Ovary (tissue), 9 donors: ENCODE data around the gene MVB12A. TPM values are rescaled to one million over a fixed set of nuclear protein-coding genes. Genes with fewer than 3 reads are reported as not detected.

Source experiments
- DNase-seq, 5 donors: peaks; one replicate each; pipeline ENCODE4 v3.0.0-alpha.2; 2019 to 2020
- H3K27ac ChIP-seq, 2 donors: fragments of 200-600 bp; one replicate each; pipeline versions ENCODE4 v1.5.1 to v1.8.0; 2019 to 2022
- H3K27me3 ChIP-seq: fragments of 200-600 bp; one replicate; pipeline ENCODE4 v1.8.0; 2022
- H3K36me3 ChIP-seq: fragments of 200-600 bp; sonication (generic); one replicate; pipeline ENCODE4 v1.5.1; 2019
- H3K4me1 ChIP-seq: one replicate; pipeline ENCODE4 v1.8.1; 2013; ENCODE audit warnings: mild to moderate bottlenecking, moderate library complexity; ENCODE audit not compliant: insufficient read depth
- H3K4me3 ChIP-seq: fragments of 200-600 bp; sonication (generic); one replicate; pipeline ENCODE4 v1.5.1; 2017
- H3K9me3 ChIP-seq, 2 donors: fragments of 200-600 bp in 1 of 2; sonication (generic) in 1 of 2; one replicate each; pipeline versions ENCODE4 v1.5.1 to v1.8.1; 2013 to 2019; ENCODE audit warnings: mild to moderate bottlenecking in 1 of 2, moderate library complexity in 1 of 2
- CTCF ChIP-seq, 3 donors: fragments of 450-650 bp in 2 of 3; fragments of 200-600 bp in 1 of 3; IDR thresholded peaks; one replicate each; pipeline versions ENCODE4 v1.5.1 to v1.8.0; 2016 to 2022; ENCODE audit warnings: antibody characterized with exemption in 3 of 3, mild to moderate bottlenecking in 1 of 3
- EP300 ChIP-seq: sonication (generic); formaldehyde crosslinking; IDR thresholded peaks from one replicate; pipeline ENCODE4 v1.6.1; 2017; ENCODE audit warnings: antibody characterized with exemption
- POLR2A ChIP-seq: fragments of 450-650 bp; IDR thresholded peaks from one replicate; pipeline ENCODE4 v1.6.1; 2017; ENCODE audit warnings: antibody characterized with exemption, mild to moderate bottlenecking, moderate library complexity
- WGBS, 3 donors: extraction: QIAGEN DNeasy Blood & Tissue Kit in 1 of 3; methylation state at CpG; one replicate each; pipeline versions ENCODE4 v1.1.5 to v1.1.7; 2013 to 2017; 5-methylcytosine and 5-hydroxymethylcytosine counted together
- intact Hi-C, 4 donors: fragments of 100-400 bp; cut with DNase I; formaldehyde crosslinking; loops; one replicate each; pipeline versions ENCODE4 v1.11.0 to v1.15.1; 2022 to 2023
- polyA plus RNA-seq, 2 donors: library from polyadenylated mRNA; stranded (reverse); fragments of 200-250 nt in 1 of 2; fragments of 350-450 nt in 1 of 2; fragmentation: Illumina TruSeq in 1 of 2; extraction: RNeasy Lipid Tissue Mini Kit (QIAGEN cat#74804) in 1 of 2; gene quantifications; one replicate each; pipeline ENCODE4 v1.2.3, GENCODE V29; 2013 to 2014
- total RNA-seq, 7 donors: library from RNA; depleted of rRNA in 2 of 7; stranded (reverse); fragments of >200 nt in 2 of 7; fragmentation: NEBNext Ultra II Directional in 3 of 7; extraction: Animal tissue kit (Norgen Biotek cat#: 25700) in 3 of 7; gene quantifications; one replicate each; pipeline versions ENCODE4 v1.1.0 to v1.2.4, GENCODE V29; 2016 to 2023
- donor health status: DM: no; HTN: no; CAD: no; lungs with moderate emphysema.
- donor health status: DM: no; HTN: no; CAD: no.
- donor health status: Bipolar disorder and iron deficiency.
- donor health status: DM: yes; HTN: yes; CAD: no.
- donor health status: DM: no; HTN: no; CAD: no.
- donor health status: DM: yes; HTN: yes; CAD: no.

Gene MVB12A
- total and polyA plus RNA-seq, 9 donors, result 7.6 to 90.4 (median 77.8) TPM

DNA sequence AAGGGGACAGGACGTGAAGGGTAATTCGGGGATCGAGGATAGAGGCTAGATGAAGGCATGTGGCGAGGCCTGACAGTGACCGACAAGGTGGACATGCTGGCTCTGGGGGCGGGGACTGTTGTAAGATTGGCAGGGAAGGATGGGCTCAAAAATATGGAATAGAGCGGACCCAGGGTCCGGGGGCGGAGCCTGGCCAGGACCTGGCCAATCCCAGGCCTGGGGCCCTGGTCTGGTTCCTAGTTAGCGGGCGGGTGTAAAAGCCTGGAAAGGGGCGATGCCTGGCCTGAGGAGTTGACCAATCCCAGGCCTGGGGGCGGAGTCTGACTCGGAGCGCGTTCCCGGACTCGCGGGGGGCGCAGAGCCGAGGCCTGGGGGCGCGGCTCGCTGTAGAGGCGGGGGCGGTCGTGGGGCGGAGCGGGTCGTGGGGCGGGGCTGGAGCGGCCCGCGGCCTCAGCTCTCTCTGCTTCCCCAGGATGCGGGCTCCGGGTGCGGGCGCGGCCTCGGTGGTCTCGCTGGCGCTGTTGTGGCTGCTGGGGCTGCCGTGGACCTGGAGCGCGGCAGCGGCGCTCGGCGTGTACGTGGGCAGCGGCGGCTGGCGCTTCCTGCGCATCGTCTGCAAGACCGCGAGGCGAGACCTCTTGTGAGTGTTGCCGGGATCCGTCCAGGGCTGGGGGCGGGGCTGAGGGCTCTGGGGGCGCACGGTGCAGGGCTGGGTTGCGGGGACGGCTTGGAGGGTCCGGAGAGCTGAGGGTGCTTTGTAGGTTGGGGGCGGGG lies 50.4 kb downstream of the MVB12A start, which contains the start of gene SLC27A1:
Gene SLC27A1 (plus strand): TSS at position 457 of the 774 bp plus-strand sequence. CDS start 17 bp downstream, at position 474.
- Histone ChIP-seq H3K9me3 (no peaks in the 10 kb centered on the region), H3K27me3 (no peaks in the 10 kb centered on the region), H3K36me3 (no peaks in the 10 kb centered on the region), H3K27ac (peak within 1 kb of the TSS; percentile 83 to 86), H3K4me3 (peak within 1 kb of the TSS; percentile 90), H3K4me1 (peaks cover 14% of the 10 kb centered on the region)
- peak; percentile 99 for DNase-seq
- 0 to 1% (median 1%) methylated on average over 41 to 67 of the region's 67 CpGs for WGBS, 3 donors
- intact Hi-C loops, result loop anchor here in 2 of 4 donors (5.0 kb wide), 1 partner anchor 42 kb away; the partner anchor contains the start of gene PGLS (in 2 of the 2)
- TF ChIP-seq POLR2A (peak; percentile 44), CTCF (IDR thresholded peaks at IDR 0.05) (no peak), EP300 (no peak)

DNA sequence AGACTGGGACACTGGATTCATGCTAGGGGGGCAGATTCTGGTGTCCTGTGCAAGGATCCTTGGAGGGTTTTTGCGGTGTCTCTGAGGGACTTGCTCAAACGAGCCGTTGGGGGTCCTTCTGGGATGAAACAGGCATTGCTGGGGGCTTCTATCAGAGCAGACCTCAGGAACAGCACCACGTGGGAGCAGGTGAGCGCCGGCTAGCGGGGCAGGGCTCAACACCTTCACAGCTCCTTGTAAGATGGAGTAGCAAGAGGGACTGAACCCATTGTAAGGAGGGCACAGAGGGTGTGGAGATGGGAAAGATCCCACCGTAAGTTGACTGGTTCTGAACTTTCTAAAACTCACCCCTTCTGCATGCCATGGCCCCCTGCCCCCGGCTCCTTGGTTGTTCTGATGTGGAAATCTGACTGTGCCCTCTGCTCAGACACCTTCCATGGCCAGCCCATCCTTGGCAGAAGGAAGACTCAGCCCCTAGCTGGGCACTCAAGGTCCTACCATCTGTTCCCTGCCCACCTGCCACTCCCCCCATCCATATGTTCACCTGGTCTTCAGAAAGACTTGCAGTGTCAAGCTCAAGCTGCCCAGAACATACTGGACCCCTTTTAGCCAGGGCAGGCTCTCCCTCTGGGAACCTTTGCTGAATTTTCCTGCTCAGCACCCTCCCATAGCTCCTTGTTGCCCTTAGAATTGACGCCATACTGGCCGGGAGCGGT lies 51.7 kb downstream of the MVB12A start:
- no peak for TF ChIP-seq POLR2A
- no peaks in the 10 kb centered on the region for H3K9me3 ChIP-seq
- H3K4me1 ChIP-seq, result peaks cover 18% of the 10 kb centered on the region
- no peaks in the 10 kb centered on the region for H3K36me3 ChIP-seq
- no peaks in the 10 kb centered on the region for H3K27me3 ChIP-seq
- DNase-seq, result no peak
- intact Hi-C loops, result loop anchor here in 2 of 4 donors (5.0 kb wide), 1 partner anchor 41 kb away; the partner anchor contains the start of gene PGLS (in 2 of the 2)
- peak overlapping the region; percentile 90 for H3K4me3 ChIP-seq
- WGBS, 3 donors, result 45 to 50% (median 47%) methylated on average over 12 of the region's 12 CpGs
- H3K27ac ChIP-seq, result no peak overlapping the region

DNA sequence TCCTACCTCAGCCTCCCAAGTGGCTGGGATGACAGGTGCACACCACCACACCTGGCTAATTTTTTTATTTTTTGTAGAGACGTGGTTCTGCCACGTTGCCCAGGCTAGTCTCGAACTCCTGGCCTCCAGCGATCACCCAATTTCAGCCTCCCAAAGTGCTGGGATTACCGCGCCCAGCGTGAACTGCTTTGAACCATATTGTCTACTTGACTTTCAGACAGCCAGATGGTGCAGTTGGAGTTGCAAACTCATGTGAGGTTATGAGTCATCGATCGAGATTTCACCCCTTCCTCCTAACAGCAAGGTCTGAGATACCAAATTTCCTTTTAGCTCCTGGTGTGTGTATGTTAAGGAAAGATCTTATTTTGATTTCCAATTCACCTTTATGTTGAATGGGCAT lies 53.2 kb downstream of the MVB12A start:
- Histone ChIP-seq H3K4me3 (no peak overlapping the region), H3K27me3 (no peaks in the 10 kb centered on the region), H3K4me1 (peaks cover 18% of the 10 kb centered on the region), H3K9me3 (no peaks in the 10 kb centered on the region), H3K36me3 (no peaks in the 10 kb centered on the region), H3K27ac (no peak overlapping the region)
- intact Hi-C loops, result loop anchor here in 2 of 4 donors (5.0 kb wide), 1 partner anchor 39 kb away; the partner anchor contains the start of gene PGLS (in 2 of the 2)
- DNase-seq, result no peak
- 81 to 82% (median 82%) methylated on average over 9 of the region's 9 CpGs for WGBS, 3 donors
- TF ChIP-seq EP300 (no peak), CTCF (IDR thresholded peaks at IDR 0.05) (no peak), POLR2A (no peak)

Other genes with a start within 250 kb of the MVB12A start
- 10 to 100 TPM; 23.8 to 42.1 (median 30.9) TPM for gene USE1, start 204.7 kb upstream of the MVB12A start, total RNA-seq
- 10 to 100 TPM; 15.8 to 50.3 TPM for gene USE1, start 204.7 kb upstream of the MVB12A start, polyA plus RNA-seq
- 10 to 100 TPM in 6 of 7 donors, 1 to 10 TPM in 1; 6.4 to 39.8 (median 20.3) TPM for gene OCEL1, start 193.8 kb upstream of the MVB12A start, total RNA-seq
- 10 to 100 TPM; 16.7 to 18.6 TPM for gene OCEL1, start 193.8 kb upstream of the MVB12A start, polyA plus RNA-seq
- gene NR2F6, start 174.1 kb upstream of the MVB12A start, total RNA-seq, result 10 to 100 TPM; 21.5 to 46.4 (median 28.4) TPM
- gene NR2F6, start 174.1 kb upstream of the MVB12A start, polyA plus RNA-seq, result 10 to 100 TPM in 1 of 2 donors, 1 to 10 TPM in 1; 3.7 to 10.5 TPM
- gene USHBP1, start 155.3 kb upstream of the MVB12A start, total RNA-seq, result 1 to 10 TPM; 1.5 to 7.0 (median 2.0) TPM
- gene USHBP1, start 155.3 kb upstream of the MVB12A start, polyA plus RNA-seq, result 1 to 10 TPM; 1.1 to 8.9 TPM
- 10 to 100 TPM; 37.4 to 74.8 (median 57.8) TPM for gene BABAM1, start 152.6 kb upstream of the MVB12A start, total RNA-seq
- 10 to 100 TPM; 62.6 to 99.1 TPM for gene BABAM1, start 152.6 kb upstream of the MVB12A start, polyA plus RNA-seq
- gene ANKLE1, start 138.1 kb upstream of the MVB12A start, total RNA-seq, result 1 to 10 TPM in 4 of 7 donors, under 1 TPM in 3; 0.23 to 1.6 (median 1.4) TPM
- gene ANKLE1, start 138.1 kb upstream of the MVB12A start, polyA plus RNA-seq, result under 1 TPM; 0.12 to 0.65 TPM
- gene ABHD8, start 116.6 kb upstream of the MVB12A start, total RNA-seq, result 10 to 100 TPM; 12.4 to 25.1 (median 19.1) TPM
- 10 to 100 TPM in 1 of 2 donors, under 1 TPM in 1; 0.55 to 15.3 TPM for gene ABHD8, start 116.6 kb upstream of the MVB12A start, polyA plus RNA-seq
- gene MRPL34, start 114.2 kb upstream of the MVB12A start, total RNA-seq, result 10 to 100 TPM; 39.5 to 93.4 (median 53.4) TPM
- 10 to 100 TPM; 62.7 to 93.0 TPM for gene MRPL34, start 114.2 kb upstream of the MVB12A start, polyA plus RNA-seq
- 10 to 100 TPM in 6 of 7 donors, 1 to 10 TPM in 1; 6.3 to 29.3 (median 18.6) TPM for gene DDA1, start 110.5 kb upstream of the MVB12A start, total RNA-seq
- 10 to 100 TPM; 29.1 to 32.6 TPM for gene DDA1, start 110.5 kb upstream of the MVB12A start, polyA plus RNA-seq
- gene ANO8, start 85.2 kb upstream of the MVB12A start, total RNA-seq, result 1 to 10 TPM; 2.0 to 8.9 (median 4.0) TPM
- gene ANO8, start 85.2 kb upstream of the MVB12A start, polyA plus RNA-seq, result 1 to 10 TPM; 2.1 to 3.7 TPM
- 10 to 100 TPM; 11.4 to 22.9 (median 18.2) TPM for gene GTPBP3, start 82.5 kb upstream of the MVB12A start, total RNA-seq
- 10 to 100 TPM in 1 of 2 donors, 1 to 10 TPM in 1; 4.5 to 11.6 TPM for gene GTPBP3, start 82.5 kb upstream of the MVB12A start, polyA plus RNA-seq
- 10 to 100 TPM in 2 of 7 donors, 1 to 10 TPM in 5; 2.0 to 22.7 (median 8.3) TPM for gene PLVAP, start 42.7 kb upstream of the MVB12A start, total RNA-seq
- 10 to 100 TPM in 1 of 2 donors, 1 to 10 TPM in 1; 2.7 to 15.0 TPM for gene PLVAP, start 42.7 kb upstream of the MVB12A start, polyA plus RNA-seq
- gene CCDC194, start 25.9 kb upstream of the MVB12A start, total RNA-seq, result 10 to 100 TPM in 1 of 7 donors, 1 to 10 TPM in 5, under 1 TPM in 1; 0.69 to 13.6 (median 6.1) TPM
- 1 to 10 TPM; 1.2 to 1.8 TPM for gene CCDC194, start 25.9 kb upstream of the MVB12A start, polyA plus RNA-seq
- gene BST2, start 14.4 kb upstream of the MVB12A start, total RNA-seq, result 100 to 1,000 TPM; 400 to 715 (median 557) TPM
- gene BST2, start 14.4 kb upstream of the MVB12A start, polyA plus RNA-seq, result 100 to 1,000 TPM; 207 to 760 TPM
- gene TMEM221, start 28.6 kb downstream of the MVB12A start, total RNA-seq, result 10 to 100 TPM in 2 of 7 donors, 1 to 10 TPM in 5; 1.4 to 14.1 (median 7.5) TPM
- 1 to 10 TPM; 2.5 to 3.2 TPM for gene TMEM221, start 28.6 kb downstream of the MVB12A start, polyA plus RNA-seq
- not detected for gene NXNL1, start 40.9 kb downstream of the MVB12A start, total RNA-seq
- gene NXNL1, start 40.9 kb downstream of the MVB12A start, polyA plus RNA-seq, result under 1 TPM in 1 of 2 donors, not detected in 1; 0.11 TPM
- gene SLC27A1, start 50.5 kb downstream of the MVB12A start, total RNA-seq, result 10 to 100 TPM; 27.3 to 43.1 (median 37.8) TPM
- gene SLC27A1, start 50.5 kb downstream of the MVB12A start, polyA plus RNA-seq, result 10 to 100 TPM in 1 of 2 donors, 1 to 10 TPM in 1; 4.6 to 42.3 TPM
- 10 to 100 TPM; 43.9 to 93.0 (median 73.9) TPM for gene PGLS, start 91.6 kb downstream of the MVB12A start, total RNA-seq
- gene PGLS, start 91.6 kb downstream of the MVB12A start, polyA plus RNA-seq, result 10 to 100 TPM; 11.0 to 72.3 TPM
- 10 to 100 TPM; 30.4 to 75.2 (median 45.2) TPM for gene COLGALT1, start 135.6 kb downstream of the MVB12A start, total RNA-seq
- gene COLGALT1, start 135.6 kb downstream of the MVB12A start, polyA plus RNA-seq, result 10 to 100 TPM; 31.4 to 72.6 TPM